PC-9 (cell line): Measurements from ENCODE around the gene SMG6. TPM values are rescaled to one million over a fixed set of nuclear protein-coding genes. Genes with fewer than 3 reads are reported as not detected.
A peak's percentile ranks its signal among the peaks of the same experiment; 100 is the strongest.

ENCODE experiments used
- BruUV-seq: library from RNA; stranded (reverse); fragments of 400-500 nt; replicated peaks from 2 replicates; lab custom pipeline; 2021; lab: Mats Ljungman, UMichigan
- CTCF ChIA-PET: fragments of 300-600 bp; sonication (Branson Sonifier 250); formaldehyde crosslinking; loops from one replicate; lab custom pipeline; 2022; ENCODE audit warnings: antibody characterized with exemption; lab: Charles Lee
- POLR2A ChIA-PET: fragments of 300-600 bp; sonication (Branson Sonifier 250); formaldehyde crosslinking; loops from one replicate; lab custom pipeline; 2022; ENCODE audit warnings: antibody characterized with exemption; ENCODE audit not compliant: unreplicated experiment; lab: Charles Lee
- DNase-seq, 2 experiments: peaks; one replicate each; pipeline versions ENCODE4 v3.0.0 to v3.0.0-alpha.2; 2015 to 2022; ENCODE audit warnings: mixed read lengths in 1 of 2
- H2AFZ ChIP-seq: fragments of 200-600 bp; sonication (generic); 2 replicates; pipeline ENCODE4 v1.8.1; 2017; ENCODE audit warnings: antibody characterized with exemption
- H3F3A ChIP-seq: fragments of 200-600 bp; sonication (generic); 2 replicates; pipeline ENCODE4 v1.8.1; 2017; ENCODE audit warnings: antibody characterized with exemption, mild to moderate bottlenecking, low read depth; ENCODE audit not compliant: insufficient read depth
- H3K27ac ChIP-seq: fragments of 200-600 bp; sonication (generic); 2 replicates; pipeline ENCODE4 v1.6.1; 2016; ENCODE audit warnings: mixed run types
- H3K27me3 ChIP-seq: fragments of 200-600 bp; sonication (generic); 2 replicates; pipeline ENCODE4 v1.6.1; 2016; ENCODE audit warnings: low read depth, mixed run types; ENCODE audit not compliant: insufficient read depth
- H3K36me3 ChIP-seq: fragments of 200-600 bp; sonication (generic); 2 replicates; pipeline ENCODE4 v1.6.1; 2016; ENCODE audit warnings: low read depth, mixed run types
- H3K4me1 ChIP-seq: fragments of 200-600 bp; sonication (generic); replicated peaks from 2 replicates; pipeline ENCODE4 v1.6.1; 2016; ENCODE audit warnings: mixed run types; ENCODE audit not compliant: insufficient read depth
- H3K4me2 ChIP-seq: fragments of 200-600 bp; sonication (generic); 2 replicates; pipeline ENCODE4 v1.6.1; 2017; ENCODE audit warnings: mixed run types
- H3K4me3 ChIP-seq: fragments of 200-600 bp; sonication (generic); 2 replicates; pipeline ENCODE4 v1.6.1; 2016; ENCODE audit warnings: mixed run types
- H3K79me2 ChIP-seq: fragments of 200-600 bp; sonication (generic); 2 replicates; pipeline ENCODE4 v1.6.1; 2017; ENCODE audit warnings: low read depth, mixed run types
- H3K9me2 ChIP-seq: fragments of 200-600 bp; sonication (generic); 2 replicates; pipeline ENCODE4 v1.8.1; 2017; ENCODE audit warnings: mild to moderate bottlenecking; ENCODE audit not compliant: insufficient read depth
- H3K9me3 ChIP-seq: fragments of 200-600 bp; sonication (generic); 2 replicates; pipeline ENCODE4 v1.8.1; 2016; ENCODE audit warnings: low read depth; ENCODE audit not compliant: insufficient read depth
- H4K20me1 ChIP-seq: fragments of 200-600 bp; sonication (generic); 2 replicates; pipeline ENCODE4 v1.8.1; 2017; ENCODE audit not compliant: insufficient read depth
- CTCF ChIP-seq: fragments of 200-600 bp; sonication (generic); conservative IDR thresholded peaks from 2 replicates; pipeline ENCODE4 v1.6.1; 2017; ENCODE audit warnings: mixed run types, antibody characterized with exemption, mild to moderate bottlenecking, moderate library complexity
- EZH2 ChIP-seq: fragments of 200-600 bp; sonication (generic); IDR thresholded peaks from 2 replicates; pipeline ENCODE4 v1.8.0; 2017; ENCODE audit warnings: antibody characterized with exemption, low read depth
- intact Hi-C: fragments of 100-400 bp; cut with micrococcal nuclease; formaldehyde crosslinking; loops from one replicate; pipeline ENCODE4 v1.10.0; 2022; ENCODE audit not compliant: unreplicated experiment
- total RNA-seq: library from RNA; stranded (reverse); gene quantifications from 2 replicates; pipeline ENCODE4 v1.2.3, GENCODE V29; 2021

The SMG6 gene
- total RNA-seq, 1 experiment from 2014 or later = 43.1 TPM

DNA sequence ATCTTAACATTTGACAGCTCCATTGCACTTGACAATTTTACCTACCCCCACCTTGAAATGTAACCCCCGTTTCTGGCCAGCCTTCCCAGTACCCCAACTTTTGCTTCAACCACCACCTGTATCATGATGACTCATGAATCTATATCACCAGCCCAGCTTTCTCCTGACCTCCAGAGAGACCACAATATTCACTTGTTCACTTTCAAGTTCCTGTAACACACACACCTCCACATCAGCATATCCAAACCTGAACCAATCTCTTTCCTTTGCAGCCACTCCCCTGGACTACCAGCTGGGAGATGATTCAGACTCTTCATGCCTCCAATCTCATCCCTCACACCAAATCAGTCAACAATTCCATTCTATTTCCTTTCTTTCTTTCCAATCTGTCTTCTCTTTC lies 8.0 kb downstream of the SMG6 start:
- ChIA-PET CTCF (no interaction called here), POLR2A (no interaction called here)
- no peaks in the 10 kb centered on the region for H3K9me2 ChIP-seq
- H3K79me2 ChIP-seq = peaks cover 29% of the 10 kb centered on the region
- H3K4me2 ChIP-seq = no peak overlapping the region
- no peak for TF ChIP-seq CTCF
- no peak for TF ChIP-seq EZH2
- no TSS peak for BruUV-seq
- peaks cover 15% of the 10 kb centered on the region; the same call in 1 of the 2 replicates for H3F3A ChIP-seq
- H3K4me1 ChIP-seq = peaks cover 13% of the 10 kb centered on the region
- no peaks in the 10 kb centered on the region for H3K9me3 ChIP-seq
- no peaks in the 10 kb centered on the region for H3K27me3 ChIP-seq
- no peak for DNase-seq
- peaks cover 35% of the 10 kb centered on the region; the same call in 1 of the 2 replicates for H3K36me3 ChIP-seq
- H2AFZ ChIP-seq = no peak overlapping the region
- peaks cover 5% of the 10 kb centered on the region; the same call in 1 of the 2 replicates for H4K20me1 ChIP-seq
- peak overlapping the region; percentile 44; the same call in 1 of the 2 replicates for H3K27ac ChIP-seq
- intact Hi-C loops = no loop called here
- no peak overlapping the region for H3K4me3 ChIP-seq

DNA sequence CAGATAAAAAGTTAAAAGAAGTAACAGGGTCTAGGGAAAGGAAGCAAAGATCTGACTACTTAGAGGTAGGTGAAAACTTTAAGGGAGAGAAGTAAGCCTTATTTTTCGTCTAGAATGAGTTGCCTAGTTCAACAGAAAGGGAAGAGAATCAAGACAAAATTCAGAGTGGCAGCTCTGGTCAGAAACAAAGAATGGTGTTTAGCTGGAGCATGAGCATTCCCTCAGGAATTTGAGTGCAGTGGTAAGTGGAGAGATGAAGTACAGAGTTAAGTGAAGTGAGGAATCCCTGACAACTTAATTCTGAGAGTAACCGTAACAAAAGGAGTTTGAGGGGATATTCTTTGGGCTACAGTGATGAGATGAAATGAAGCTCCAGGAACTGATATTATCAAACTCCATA lies 11.5 kb downstream of the SMG6 start:
- H3K4me3 ChIP-seq = no peak overlapping the region
- peaks cover 15% of the 10 kb centered on the region; the same call in 1 of the 2 replicates for H3F3A ChIP-seq
- no peak overlapping the region for H2AFZ ChIP-seq
- no peaks in the 10 kb centered on the region for H3K9me2 ChIP-seq
- BruUV-seq = no TSS peak
- no peaks in the 10 kb centered on the region for H3K27me3 ChIP-seq
- H3K36me3 ChIP-seq = peaks cover 37% of the 10 kb centered on the region; the same call in 1 of the 2 replicates
- intact Hi-C loops = no loop called here
- H3K4me2 ChIP-seq = no peak overlapping the region
- peaks cover 5% of the 10 kb centered on the region; the same call in 1 of the 2 replicates for H4K20me1 ChIP-seq
- H3K4me1 ChIP-seq = peaks cover 13% of the 10 kb centered on the region
- CTCF ChIA-PET = no interaction called here
- H3K27ac ChIP-seq = no peak overlapping the region
- TF ChIP-seq CTCF = no peak
- TF ChIP-seq EZH2 = no peak
- DNase-seq = no peak
- peaks cover 18% of the 10 kb centered on the region for H3K79me2 ChIP-seq
- POLR2A ChIA-PET = interaction anchor here (0.6 kb wide), 1 partner anchor 13 kb away, joined by 6 read pairs; no protein-coding TSS in a partner anchor
- no peaks in the 10 kb centered on the region for H3K9me3 ChIP-seq

DNA sequence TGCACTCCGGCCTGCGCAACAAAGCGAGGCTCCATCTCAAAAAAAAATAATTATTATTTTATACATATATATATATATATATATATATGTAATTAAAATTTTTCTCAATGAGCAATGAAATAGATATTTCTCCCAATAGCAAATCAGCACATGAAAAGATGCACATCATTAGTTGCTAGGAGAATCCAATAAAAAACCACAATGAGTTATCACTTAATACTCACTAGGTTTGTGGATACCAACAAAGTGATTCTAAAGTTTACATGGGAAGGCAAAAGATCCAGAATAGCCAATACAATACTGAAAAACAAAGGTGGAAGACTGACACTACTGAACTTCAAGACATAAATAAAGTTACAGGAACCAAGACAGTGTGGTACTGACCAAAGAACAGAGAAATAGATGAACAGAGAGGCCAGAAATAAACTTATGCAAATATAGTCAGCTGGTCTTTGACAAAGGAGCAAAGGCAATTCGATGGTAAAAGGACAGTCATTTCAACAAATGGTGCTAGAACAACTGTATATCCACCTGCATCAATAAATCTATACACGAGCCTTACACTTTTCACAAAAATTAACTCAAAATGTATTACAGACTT lies 13.6 kb downstream of the SMG6 start:
- no peak for DNase-seq
- intact Hi-C loops = loop anchor here (10.0 kb wide), 1 partner anchor 395 kb away; no protein-coding TSS in a partner anchor
- no TSS peak for BruUV-seq
- Histone ChIP-seq H4K20me1 (peaks cover 5% of the 10 kb centered on the region; the same call in 1 of the 2 replicates), H3K79me2 (peaks cover under 1% of the 10 kb centered on the region; the same call in 1 of the 2 replicates), H3K9me2 (no peaks in the 10 kb centered on the region), H3K36me3 (peaks cover 24% of the 10 kb centered on the region; the same call in 1 of the 2 replicates), H3K4me3 (no peak overlapping the region), H3K9me3 (no peaks in the 10 kb centered on the region), H3F3A (no peaks in the 10 kb centered on the region), H3K27ac (no peak overlapping the region), H3K27me3 (no peaks in the 10 kb centered on the region), H3K4me1 (no peaks in the 10 kb centered on the region), H2AFZ (no peak overlapping the region), H3K4me2 (no peak overlapping the region)
- ChIA-PET POLR2A (interaction anchor here (0.6 kb wide), 1 partner anchor 137 kb away, joined by 7 read pairs; no protein-coding TSS in a partner anchor), CTCF (no interaction called here)
- no peak for TF ChIP-seq EZH2
- TF ChIP-seq CTCF = no peak
